Activated CD4-positive, alpha-beta T cell treated with anti-CD3 and anti-CD28 coated beads, Interleukin-2, amount 50 U/mL, for 48 hours (primary cell): ENCODE data around the gene ABCG5.

Source experiments
- DNase-seq, 2 experiments: peaks; one replicate each; pipeline ENCODE4 v3.0.0-alpha.2; 2020

The ABCG5 gene

GRCh38 chr2:43841949-43842865 lies 3.6 kb upstream of the ABCG5 start:
- DNase-seq: no peak

GRCh38 chr2:43840965-43841364 lies 2.3 kb upstream of the ABCG5 start:
- DNase-seq: no peak

GRCh38 chr2:43839776-43840564 lies 1.3 kb upstream of the ABCG5 start:
- DNase-seq: no peak

GRCh38 chr2:43837831-43838559 lies 644 bp downstream of the ABCG5 start:
- DNase-seq: no peak

- DNase-seq: no peak
Observed at GRCh38 chr2:43837033-43837432, 1.6 kb downstream of the ABCG5 start.

- DNase-seq: no peak
Observed at GRCh38 chr2:43832457-43832856, 6.2 kb downstream of the ABCG5 start.

GRCh38 chr2:43831543-43832294 lies 6.9 kb downstream of the ABCG5 start:
- DNase-seq: no peak

GRCh38 chr2:43826305-43827250 lies 12.1 kb downstream of the ABCG5 start:
- DNase-seq: no peak

- DNase-seq: no peak
Observed at GRCh38 chr2:43825841-43826240, 12.8 kb downstream of the ABCG5 start.

- DNase-seq: no peak
Observed at GRCh38 chr2:43824951-43825493, 13.6 kb downstream of the ABCG5 start.

- DNase-seq: no peak
Observed at GRCh38 chr2:43824512-43824911, 14.1 kb downstream of the ABCG5 start.

GRCh38 chr2:43823751-43824150 lies 14.9 kb downstream of the ABCG5 start:
- DNase-seq: no peak

GRCh38 chr2:43822839-43823238 lies 15.8 kb downstream of the ABCG5 start:
- no peak for DNase-seq

- DNase-seq: no peak
Observed at GRCh38 chr2:43819491-43820163, 19.0 kb downstream of the ABCG5 start.

GRCh38 chr2:43818761-43819160 lies 19.9 kb downstream of the ABCG5 start:
- DNase-seq: peak; percentile 11 to 20

GRCh38 chr2:43814711-43815110 lies 23.9 kb downstream of the ABCG5 start:
- no peak for DNase-seq

GRCh38 chr2:43812947-43813346 lies 25.7 kb downstream of the ABCG5 start:
- no peak for DNase-seq

GRCh38 chr2:43812006-43812405 lies 26.6 kb downstream of the ABCG5 start:
- DNase-seq: no peak

GRCh38 chr2:43810888-43811287 lies 27.8 kb downstream of the ABCG5 start:
- no peak for DNase-seq

GRCh38 chr2:43810452-43810851 lies 28.2 kb downstream of the ABCG5 start:
- no peak for DNase-seq

GRCh38 chr2:43806719-43807031 lies 32.0 kb downstream of the ABCG5 start:
- DNase-seq: no peak
